ENCODE data around the gene MAML1. TPM values are rescaled to one million over a fixed set of nuclear protein-coding genes. Genes with fewer than 3 reads are reported as not detected.

MAML1 gene
- total RNA-seq, 1 experiment from 2014 or later = 42.2 TPM

- 0 out of 2 replicates have a peak, but pooled peaks have one; percentile 60 for TF ChIP-seq ARID4B (CRISPR knock-in tag; IDR thresholded peaks at IDR 0.05; ENCODE audit: borderline replicate concordance)
- TF ChIP-seq ZNF121 (CRISPR knock-in tag; IDR thresholded peaks at IDR 0.05) = no peak
- TF ChIP-seq E2F4 (CRISPR knock-in tag; IDR thresholded peaks at IDR 0.05; ENCODE audit: borderline replicate concordance, low read depth) = no peak; the same call in 1 of the 2 replicates
- no peak for TF ChIP-seq ZNF671 (CRISPR knock-in tag; IDR thresholded peaks at IDR 0.05)
- TF ChIP-seq PREB (CRISPR knock-in tag; IDR thresholded peaks at IDR 0.05; ENCODE audit: borderline replicate concordance) = 0 out of 2 replicates have a peak, but pooled peaks have one; percentile 80
- TF ChIP-seq E2F1 (CRISPR knock-in tag; IDR thresholded peaks at IDR 0.05) = 0 out of 2 replicates have a peak, but pooled peaks have one; percentile 19
- 0 out of 2 replicates have a peak, but pooled peaks have one; percentile 68 for TF ChIP-seq ZNF138 (CRISPR knock-in tag; conservative IDR thresholded peaks at IDR 0.05)
- no peak for TF ChIP-seq STAT6 (CRISPR knock-in tag; conservative IDR thresholded peaks at IDR 0.05; ENCODE audit: low read depth)
- no peak for TF ChIP-seq ZNF532 (CRISPR knock-in tag; IDR thresholded peaks at IDR 0.05; ENCODE audit: borderline replicate concordance)
- TF ChIP-seq CBFB (CRISPR knock-in tag; IDR thresholded peaks at IDR 0.05; ENCODE audit: low read depth) = no peak
- TF ChIP-seq SMAD4 (CRISPR knock-in tag; IDR thresholded peaks at IDR 0.05) = no peak
- no peak for TF ChIP-seq ETV6 (CRISPR knock-in tag; IDR thresholded peaks at IDR 0.05)
- TF ChIP-seq ZNF281 (CRISPR knock-in tag; IDR thresholded peaks at IDR 0.05) = no peak
- TF ChIP-seq FOXJ3 (CRISPR knock-in tag; IDR thresholded peaks at IDR 0.05; ENCODE audit: borderline replicate concordance) = no peak
- peak; percentile 90 for TF ChIP-seq FOXP4 (CRISPR knock-in tag; IDR thresholded peaks at IDR 0.05)
Observed at GRCh38 chr5:179819296-179820126, 86.9 kb downstream of the MAML1 start (continued).

Data from WTC11 (cell line).